GM18519 (cell line): ENCODE results near the gene TWIST1.

ENCODE experiments used
- ATAC-seq: cut with Tn5 transposase; IDR thresholded peaks from one replicate; pipeline ENCODE4 v1.9.1; 2021; ENCODE audit warnings: mild to moderate bottlenecking, moderate library complexity; ENCODE audit not compliant: unreplicated experiment, low FRiP score

TWIST1 gene

GRCh38 chr7:19117091-19117869, at the start of gene TWIST1:
Gene TWIST1 (minus strand): TSS chr7:19117636. CDS start chr7:19117321, 315 bp downstream.
- ATAC-seq: no peak

GRCh38 chr7:19161671-19162070, 44.2 kb upstream of the TWIST1 start:
- ATAC-seq: no peak

- no peak for ATAC-seq
Measured at GRCh38 chr7:19146699-19147098, 29.3 kb upstream of the TWIST1 start.

- ATAC-seq: no peak
Measured at GRCh38 chr7:19145434-19146115, 28.1 kb upstream of the TWIST1 start.

GRCh38 chr7:19144661-19145433, 27.4 kb upstream of the TWIST1 start, which contains the start of gene FERD3L:
Gene FERD3L (minus strand): TSS chr7:19145421. CDS start chr7:19145362, 59 bp downstream.
- no peak for ATAC-seq

GRCh38 chr7:19143881-19144574, 26.6 kb upstream of the TWIST1 start:
- no peak for ATAC-seq

GRCh38 chr7:19139706-19140327, 22.4 kb upstream of the TWIST1 start:
- no peak for ATAC-seq

GRCh38 chr7:19133886-19134285, 16.4 kb upstream of the TWIST1 start:
- no peak for ATAC-seq

- ATAC-seq: no peak
Measured at GRCh38 chr7:19133390-19133789, 16.0 kb upstream of the TWIST1 start.

GRCh38 chr7:19128856-19129255, 11.4 kb upstream of the TWIST1 start:
- no peak for ATAC-seq

GRCh38 chr7:19121977-19122588, 4.6 kb upstream of the TWIST1 start:
- no peak for ATAC-seq

GRCh38 chr7:19119870-19120486, 2.5 kb upstream of the TWIST1 start:
- no peak for ATAC-seq

GRCh38 chr7:19119372-19119771, 1.9 kb upstream of the TWIST1 start:
- ATAC-seq: no peak

GRCh38 chr7:19118636-19119371, 1.4 kb upstream of the TWIST1 start:
- no peak for ATAC-seq

GRCh38 chr7:19117870-19118608, 603 bp upstream of the TWIST1 start:
- no peak for ATAC-seq

- ATAC-seq: no peak
Measured at GRCh38 chr7:19116121-19117090, 1.0 kb downstream of the TWIST1 start.

GRCh38 chr7:19114551-19114855, 2.9 kb downstream of the TWIST1 start:
- ATAC-seq: no peak
